ENCODE data around the gene NTNG1. TPM values are rescaled to one million over a fixed set of nuclear protein-coding genes. Genes with fewer than 3 reads are reported as not detected.

NTNG1 gene
- total and polyA plus RNA-seq, 2 of the 8 experiments (the other 6 are each of a cell fraction or from before 2014, with no cell fraction given): 1.2 to 4.1 TPM

DNA sequence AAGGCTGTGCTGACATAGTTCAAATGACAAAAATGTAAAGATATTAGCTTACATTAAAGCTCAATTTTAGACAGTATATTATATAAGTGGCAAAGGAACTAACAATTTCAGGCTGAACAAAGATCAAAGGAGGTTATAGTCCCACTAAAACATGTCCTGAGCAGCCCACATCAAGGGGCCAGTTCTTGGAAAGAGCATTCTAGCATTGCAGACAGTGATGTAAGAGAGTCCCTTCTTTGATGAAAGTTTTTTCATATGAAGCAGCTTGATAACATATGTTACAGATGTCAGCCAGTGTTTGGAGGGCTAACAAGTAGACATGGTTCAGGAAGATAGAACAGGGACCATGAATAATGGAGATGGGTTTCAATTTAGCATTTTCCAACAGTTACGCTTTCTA, 301.7 kb downstream of the NTNG1 start:
- no peak overlapping the region for H3K14ac ChIP-seq (ENCODE audit: insufficient read length)
- H3K4me1 ChIP-seq (replicated peaks in 1 of 4; ENCODE audit: control insufficient read depth in 3 of 4, insufficient read depth in 4 of 4, low read length in 3 of 4): no peaks in the 10 kb centered on the region
- H3K4me3 ChIP-seq (ENCODE audit: extremely low read depth in 1 of 4, insufficient read depth in 2 of 4, low read depth in 3 of 4, low read length in 4 of 4): no peak overlapping the region
- no peak overlapping the region for H4K91ac ChIP-seq (replicated peaks; ENCODE audit: insufficient read length, low read length)
- no peak overlapping the region for H3K56ac ChIP-seq (replicated peaks; ENCODE audit: insufficient read length, low read depth, low read length)
- no peaks in the 10 kb centered on the region for H3K9me3 ChIP-seq (ENCODE audit: insufficient read depth in 2 of 2, low read depth in 1 of 2, low read length in 1 of 2)
- H2BK120ac ChIP-seq (replicated peaks; ENCODE audit: low read depth, low read length): no peak overlapping the region
- WGBS, 2 experiments (ENCODE audit: extremely low coverage in 1 of 2, insufficient coverage in 1 of 2, insufficient read length in 1 of 2, insufficient replicate concordance in 2 of 2, low coverage in 1 of 2, low lambda C conversion rate in 2 of 2, missing lambda C conversion rate in 1 of 2): 94% methylated on average over 1 of the region's 1 CpG; no CpG with 5 or more reads in 1 of the 2 experiments
- H3K79me2 ChIP-seq (ENCODE audit: control insufficient read depth in 1 of 2, insufficient read depth in 2 of 2, low read length in 2 of 2): no peaks in the 10 kb centered on the region
- H3K27ac ChIP-seq (ENCODE audit: low read depth, low read length): no peak overlapping the region
- H3K4me2 ChIP-seq (ENCODE audit: insufficient read depth in 1 of 2, low read depth in 2 of 2, low read length in 2 of 2): no peak overlapping the region
- CTCF ChIA-PET (ENCODE audit: partially characterized antibody): interaction anchor here (0.9 to 1.8 kb wide), 2 partner anchors 13 to 166 kb away, joined by 3 to 5 read pairs; no protein-coding TSS in a partner anchor
- no peak overlapping the region for H3K23ac ChIP-seq (ENCODE audit: insufficient read length)
- no peaks in the 10 kb centered on the region for H4K20me1 ChIP-seq (replicated peaks in 1 of 2; ENCODE audit: control insufficient read depth in 1 of 2, insufficient read depth in 2 of 2, low read length in 2 of 2)
- no peak overlapping the region for H2AK5ac ChIP-seq (ENCODE audit: low read depth, low read length)
- no peaks in the 10 kb centered on the region for H3K27me3 ChIP-seq (replicated peaks in 1 of 4; ENCODE audit: control insufficient read depth in 3 of 4, extremely low read depth in 1 of 4, insufficient read depth in 3 of 4, low read length in 3 of 4)
- H2BK12ac ChIP-seq (ENCODE audit: low read depth, low read length): no peak overlapping the region
- no peak overlapping the region for H2BK20ac ChIP-seq (ENCODE audit: low read length)
- no peak overlapping the region for H4K8ac ChIP-seq (ENCODE audit: extremely low read depth, insufficient read depth, low read length)
- H3K36me3 ChIP-seq (ENCODE audit: control insufficient read depth in 2 of 4, insufficient read depth in 4 of 4, low read length in 3 of 4): no peaks in the 10 kb centered on the region
- no peak overlapping the region for H2AFZ ChIP-seq (ENCODE audit: low read length)
- no peaks in the 10 kb centered on the region for H3K79me1 ChIP-seq (ENCODE audit: low read depth, low read length)
- H3K9ac ChIP-seq (replicated peaks in 1 of 4; ENCODE audit: extremely low read depth in 1 of 4, low read depth in 3 of 4, low read length in 3 of 4): no peak overlapping the region
- no peak overlapping the region for H3K4ac ChIP-seq (replicated peaks; ENCODE audit: insufficient read length, low read depth, low read length)
- POLR2A ChIA-PET (ENCODE audit: partially characterized antibody): no interaction called here
- H3K23me2 ChIP-seq (ENCODE audit: low read depth, low read length): no peaks in the 10 kb centered on the region
- DNase-seq (ENCODE audit: low read depth in 1 of 2, low spot score in 2 of 2): no peak
- no peak for FAIRE-seq
- H2BK5ac ChIP-seq (ENCODE audit: low read depth, low read length): no peak overlapping the region
- H2BK15ac ChIP-seq (ENCODE audit: low read length): no peak overlapping the region
- no peak overlapping the region for H3K18ac ChIP-seq (ENCODE audit: extremely low read depth, low read length)
- H4K5ac ChIP-seq (ENCODE audit: insufficient read length, low read depth, low read length): no peak overlapping the region
- TF ChIP-seq, protein P1, sequence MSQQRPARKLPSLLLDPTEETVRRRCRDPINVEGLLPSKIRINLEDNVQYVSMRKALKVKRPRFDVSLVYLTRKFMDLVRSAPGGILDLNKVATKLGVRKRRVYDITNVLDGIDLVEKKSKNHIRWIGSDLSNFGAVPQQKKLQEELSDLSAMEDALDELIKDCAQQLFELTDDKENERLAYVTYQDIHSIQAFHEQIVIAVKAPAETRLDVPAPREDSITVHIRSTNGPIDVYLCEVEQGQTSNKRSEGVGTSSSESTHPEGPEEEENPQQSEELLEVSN (IDR thresholded peaks at IDR 0.05): no peak
- TF ChIP-seq CHD1 (IDR thresholded peaks at IDR 0.05; ENCODE audit: low read depth, low read length) (no peak), YY1 (IDR thresholded peaks at IDR 0.05; ENCODE audit: low read depth, low read length) (no peak), BACH1 (IDR thresholded peaks at IDR 0.05; ENCODE audit: low read length) (no peak), ASH2L (IDR thresholded peaks at IDR 0.05; ENCODE audit: low read length) (no peak), TEAD4 (IDR thresholded peaks at IDR 0.05; ENCODE audit: low read depth, low read length) (no peak), CBX8 (IDR thresholded peaks at IDR 0.05; ENCODE audit: borderline replicate concordance, low read depth, low read length) (no peak), SP2 (IDR thresholded peaks at IDR 0.05; ENCODE audit: low read length) (no peak), GTF2F1 (IDR thresholded peaks at IDR 0.05; ENCODE audit: borderline replicate concordance, low read depth, low read length) (no peak), JUN (IDR thresholded peaks at IDR 0.05; ENCODE audit: low read depth, low read length) (no peak), SP4 (IDR thresholded peaks at IDR 0.05; ENCODE audit: low read length) (no peak), ZNF274 (IDR thresholded peaks at IDR 0.05; ENCODE audit: borderline replicate concordance, extremely low read depth, low read length) (no peak)
- TF ChIP-seq, protein P2, sequence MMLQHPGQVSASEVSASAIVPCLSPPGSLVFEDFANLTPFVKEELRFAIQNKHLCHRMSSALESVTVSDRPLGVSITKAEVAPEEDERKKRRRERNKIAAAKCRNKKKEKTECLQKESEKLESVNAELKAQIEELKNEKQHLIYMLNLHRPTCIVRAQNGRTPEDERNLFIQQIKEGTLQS (IDR thresholded peaks at IDR 0.05; ENCODE audit: insufficient read depth, low read depth, low read length): no peak
- TF ChIP-seq, protein P3, sequence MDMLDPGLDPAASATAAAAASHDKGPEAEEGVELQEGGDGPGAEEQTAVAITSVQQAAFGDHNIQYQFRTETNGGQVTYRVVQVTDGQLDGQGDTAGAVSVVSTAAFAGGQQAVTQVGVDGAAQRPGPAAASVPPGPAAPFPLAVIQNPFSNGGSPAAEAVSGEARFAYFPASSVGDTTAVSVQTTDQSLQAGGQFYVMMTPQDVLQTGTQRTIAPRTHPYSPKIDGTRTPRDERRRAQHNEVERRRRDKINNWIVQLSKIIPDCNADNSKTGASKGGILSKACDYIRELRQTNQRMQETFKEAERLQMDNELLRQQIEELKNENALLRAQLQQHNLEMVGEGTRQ (IDR thresholded peaks at IDR 0.05; ENCODE audit: low read length): no peak
